SU-DHL-6 (cell line): ENCODE results near the gene SPCS2.

Experiments used
- CTCF ChIP-seq: fragments of 200-600 bp; sonication (generic); IDR thresholded peaks from one replicate; pipeline ENCODE4 v1.5.1; 2017; ENCODE audit warnings: antibody characterized with exemption, mild to moderate bottlenecking, low read length, moderate library complexity; ENCODE audit not compliant: insufficient read depth, poor library complexity, severe bottlenecking
- EZH2phosphoT487 ChIP-seq: fragments of 200-600 bp; sonication (generic), shearing (Covaris generic); conservative IDR thresholded peaks from 2 replicates; pipeline ENCODE4 v1.6.1; 2018; ENCODE audit warnings: mild to moderate bottlenecking, antibody characterized with exemption, low read length, moderate library complexity, mixed read lengths

DNA sequence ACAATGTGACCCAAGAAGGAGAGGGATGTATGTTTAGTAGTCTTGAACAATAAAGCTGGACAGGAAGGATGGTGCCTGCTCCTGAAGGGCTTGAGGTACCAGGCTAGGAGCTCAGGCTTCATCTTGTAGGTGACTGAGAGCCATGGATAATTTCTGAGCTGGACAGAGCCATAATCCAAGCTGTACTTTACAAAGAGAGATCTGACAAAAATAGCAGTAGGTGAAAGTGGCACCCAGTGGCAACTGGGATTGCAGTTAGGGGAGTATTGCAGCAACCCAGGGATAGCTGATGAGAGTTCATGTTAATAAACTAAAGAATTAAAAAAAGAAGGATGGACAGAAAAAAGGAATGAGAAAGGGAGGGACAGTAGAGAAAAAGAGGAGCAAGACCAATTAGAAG lies 7.6 kb upstream of the SPCS2 start:
- TF ChIP-seq CTCF: no peak
- TF ChIP-seq EZH2phosphoT487: no peak
